IPS-15b (cell line): ENCODE measurements around the gene ARRDC2.
"Not testable (repeated sequence)": the region's sequence is repeated elsewhere in the genome, so short reads cannot be mapped to it uniquely, and the experiment has no call there.

Experiments
- H3K27me3 ChIP-seq: one replicate; pipeline ENCODE4 v1.6.1; 2013; ENCODE audit warnings: low read length; ENCODE audit not compliant: control insufficient read depth, insufficient read depth
- H3K36me3 ChIP-seq: one replicate; pipeline ENCODE4 v1.6.1; 2013; ENCODE audit warnings: low read length; ENCODE audit not compliant: control insufficient read depth, insufficient read depth
- H3K4me1 ChIP-seq: one replicate; pipeline ENCODE4 v1.6.1; 2013; ENCODE audit warnings: mild to moderate bottlenecking, low read length; ENCODE audit not compliant: control insufficient read depth, insufficient read depth
- H3K4me3 ChIP-seq: one replicate; pipeline ENCODE4 v1.5.1; 2013; ENCODE audit warnings: low read depth, low read length
- H3K9ac ChIP-seq: one replicate; pipeline ENCODE4 v1.6.1; 2013; ENCODE audit warnings: low read depth, mild to moderate bottlenecking, low read length
- H3K9me3 ChIP-seq: one replicate; pipeline ENCODE4 v1.6.1; 2013; ENCODE audit warnings: mild to moderate bottlenecking, low read length; ENCODE audit not compliant: control insufficient read depth, insufficient read depth

Gene ARRDC2

GRCh38 chr19:17996826-17997316, 11.1 kb upstream of the ARRDC2 start:
- Histone ChIP-seq H3K9ac (no peak overlapping the region), H3K9me3 (no peaks in the 10 kb centered on the region)

GRCh38 chr19:17997969-17998826, 9.8 kb upstream of the ARRDC2 start:
- H3K9ac ChIP-seq: no peak overlapping the region

More at GRCh38 chr19:17996826-17997316, 11.1 kb upstream of the ARRDC2 start:
- Histone ChIP-seq H3K4me1 (no peaks in the 10 kb centered on the region), H3K36me3 (peaks cover 3% of the 10 kb centered on the region), H3K4me3 (no peak overlapping the region), H3K27me3 (peaks cover 3% of the 10 kb centered on the region)

GRCh38 chr19:17998827-17999150, 9.2 kb upstream of the ARRDC2 start:
- Histone ChIP-seq H3K9me3 (no peaks in the 10 kb centered on the region), H3K9ac (no peak overlapping the region), H3K4me1 (no peaks in the 10 kb centered on the region), H3K36me3 (peaks cover 3% of the 10 kb centered on the region), H3K4me3 (no peak overlapping the region), H3K27me3 (peaks cover 8% of the 10 kb centered on the region)

More at GRCh38 chr19:17997969-17998826, 9.8 kb upstream of the ARRDC2 start:
- no peaks in the 10 kb centered on the region for H3K4me1 ChIP-seq
- peaks cover 8% of the 10 kb centered on the region for H3K27me3 ChIP-seq
- no peak overlapping the region for H3K4me3 ChIP-seq
- H3K9me3 ChIP-seq: no peaks in the 10 kb centered on the region
- peaks cover 3% of the 10 kb centered on the region for H3K36me3 ChIP-seq

GRCh38 chr19:17999684-18000479, 8.1 kb upstream of the ARRDC2 start:
- no peaks in the 10 kb centered on the region for H3K4me1 ChIP-seq
- H3K27me3 ChIP-seq: peaks cover 8% of the 10 kb centered on the region
- no peak overlapping the region for H3K4me3 ChIP-seq
- no peak overlapping the region for H3K9ac ChIP-seq
- peaks cover 3% of the 10 kb centered on the region for H3K36me3 ChIP-seq
- no peaks in the 10 kb centered on the region for H3K9me3 ChIP-seq

GRCh38 chr19:18000480-18000914, 7.5 kb upstream of the ARRDC2 start:
- Histone ChIP-seq H3K36me3 (peaks cover 3% of the 10 kb centered on the region), H3K9ac (no peak overlapping the region), H3K4me3 (peak overlapping the region; percentile 55), H3K4me1 (no peaks in the 10 kb centered on the region), H3K27me3 (peaks cover 8% of the 10 kb centered on the region), H3K9me3 (no peaks in the 10 kb centered on the region)

- Histone ChIP-seq H3K4me3 (peak overlapping the region; percentile 55), H3K9me3 (no peaks in the 10 kb centered on the region), H3K9ac (no peak overlapping the region), H3K4me1 (no peaks in the 10 kb centered on the region), H3K27me3 (peaks cover 8% of the 10 kb centered on the region), H3K36me3 (peaks cover 3% of the 10 kb centered on the region)
These were observed 6.8 kb upstream of the ARRDC2 start for GRCh38 chr19:18000915-18001776.

- H3K36me3 ChIP-seq: peaks cover 3% of the 10 kb centered on the region
- peaks cover 8% of the 10 kb centered on the region for H3K27me3 ChIP-seq
- H3K4me3 ChIP-seq: peak overlapping the region; percentile 55
- H3K4me1 ChIP-seq: peaks cover 3% of the 10 kb centered on the region
- H3K9me3 ChIP-seq: no peaks in the 10 kb centered on the region
- no peak overlapping the region for H3K9ac ChIP-seq
These were observed 6.1 kb upstream of the ARRDC2 start for GRCh38 chr19:18001777-18002345.

- H3K4me3 ChIP-seq: peak overlapping the region; percentile 55
- H3K9me3 ChIP-seq: no peaks in the 10 kb centered on the region
- H3K36me3 ChIP-seq: no peaks in the 10 kb centered on the region
- H3K9ac ChIP-seq: no peak overlapping the region
- peaks cover 8% of the 10 kb centered on the region for H3K27me3 ChIP-seq
- H3K4me1 ChIP-seq: peaks cover 3% of the 10 kb centered on the region
These were observed 5.6 kb upstream of the ARRDC2 start for GRCh38 chr19:18002347-18002850.

- H3K4me1 ChIP-seq: not testable (repeated sequence)
These were observed 2.2 kb upstream of the ARRDC2 start for GRCh38 chr19:18005750-18006149.

GRCh38 chr19:18007044-18007916, 690 bp upstream of the ARRDC2 start:
- H3K4me1 ChIP-seq: peaks cover 3% of the 10 kb centered on the region
- H3K4me3 ChIP-seq: peak overlapping the region; percentile 48
- no peaks in the 10 kb centered on the region for H3K9me3 ChIP-seq
- peaks cover 14% of the 10 kb centered on the region for H3K36me3 ChIP-seq
- no peak overlapping the region for H3K9ac ChIP-seq
- peaks cover under 1% of the 10 kb centered on the region for H3K27me3 ChIP-seq

More at GRCh38 chr19:18005750-18006149, 2.2 kb upstream of the ARRDC2 start:
- not testable (repeated sequence) for H3K9me3 ChIP-seq, H3K4me3 ChIP-seq, H3K27me3 ChIP-seq, H3K9ac ChIP-seq
- H3K36me3 ChIP-seq: peaks cover 11% of the 10 kb centered on the region
